Suppressor macrophage treated with lipopolysaccharide for 4 hours (primary cell): ENCODE results near the gene ST3GAL2.
A peak's percentile ranks its signal among the peaks of the same experiment; 100 is the strongest.
"Not testable (repeated sequence)": the region's sequence is repeated elsewhere in the genome, so short reads cannot be mapped to it uniquely, and the experiment has no call there.

ENCODE experiments used
- DNase-seq: peaks from one replicate; pipeline ENCODE4 v3.0.0-alpha.2; 2020

The ST3GAL2 gene

GRCh38 chr16:70467113-70467512 is 28.2 kb upstream of the ST3GAL2 start:
- DNase-seq, result no peak

DNA sequence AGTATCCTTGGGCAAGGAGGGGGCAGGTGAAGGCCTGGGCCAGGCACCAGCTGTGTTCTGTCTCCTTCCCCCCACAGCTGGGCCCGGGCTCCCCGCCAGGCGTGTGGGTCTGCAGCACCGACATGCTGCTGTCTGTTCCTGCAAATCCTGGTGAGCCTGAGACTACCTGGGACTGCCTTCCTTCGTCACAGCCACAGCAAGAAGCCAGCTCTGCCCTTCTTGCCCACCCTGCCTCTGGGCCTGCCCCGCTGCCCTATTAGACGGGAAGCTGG is 27.8 kb upstream of the ST3GAL2 start:
- DNase-seq, result no peak

DNA sequence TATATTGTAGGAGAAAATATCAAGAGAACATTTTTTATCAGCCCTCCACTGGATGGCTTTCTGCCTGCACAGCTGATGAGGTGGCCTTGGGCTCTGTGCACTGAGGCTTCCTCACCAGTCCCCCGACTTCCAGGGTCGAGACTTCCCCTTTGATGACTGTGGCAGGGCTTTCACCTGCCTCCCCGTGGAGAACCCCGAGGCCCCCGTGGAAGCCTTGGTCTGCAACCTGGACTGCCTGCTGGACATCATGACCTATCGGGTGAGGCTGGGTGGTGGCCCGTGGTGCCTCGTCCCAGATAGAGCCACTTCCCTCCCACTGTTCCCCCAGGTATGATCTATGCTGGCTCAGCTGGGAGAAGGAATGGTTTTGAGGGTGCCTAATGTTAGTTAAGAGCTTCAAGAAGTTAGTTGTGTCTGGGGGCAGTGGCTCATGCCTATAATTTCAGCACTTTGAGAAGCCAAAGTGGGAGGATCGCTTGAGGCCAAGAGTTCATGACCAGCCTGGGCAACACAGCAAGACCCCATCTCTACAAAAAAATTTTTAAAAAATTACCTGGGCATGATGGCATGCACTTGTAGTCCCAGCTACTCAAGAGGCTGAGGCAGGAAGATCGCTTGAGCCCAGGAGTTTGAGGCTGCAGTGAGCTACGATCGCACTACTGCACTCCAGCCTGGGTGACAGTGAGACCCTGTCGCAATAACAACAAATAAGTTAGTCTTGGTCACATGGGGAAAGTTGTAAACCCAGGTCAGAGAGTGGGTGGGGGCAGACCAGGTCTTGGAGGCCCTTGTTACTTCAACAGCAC is 27.3 kb upstream of the ST3GAL2 start:
- no peak for DNase-seq

DNA sequence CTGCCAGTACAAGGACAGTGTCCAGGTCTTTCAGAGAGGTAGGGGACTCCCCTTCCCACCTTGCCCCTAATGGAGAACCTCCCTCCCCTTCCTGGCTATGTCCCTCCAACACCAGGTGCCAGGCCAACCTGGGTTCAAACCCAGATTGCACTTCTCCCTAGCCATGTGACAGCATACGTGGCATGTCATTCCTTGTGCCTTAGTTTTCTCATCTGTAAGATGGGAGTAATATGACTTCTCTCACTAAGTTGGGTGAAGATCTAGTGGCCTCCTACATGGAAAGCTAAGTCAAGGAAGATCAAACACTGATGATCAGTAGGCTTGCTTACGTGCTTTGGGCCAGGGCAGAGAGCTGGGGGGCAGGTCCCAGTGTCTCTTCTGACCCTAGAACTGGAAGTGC is 24.3 kb upstream of the ST3GAL2 start:
- no peak for DNase-seq

GRCh38 chr16:70460737-70461261 is 21.9 kb upstream of the ST3GAL2 start:
- peak; percentile 73 for DNase-seq

GRCh38 chr16:70457446-70458166 is 18.7 kb upstream of the ST3GAL2 start:
- DNase-seq, result no peak

DNA sequence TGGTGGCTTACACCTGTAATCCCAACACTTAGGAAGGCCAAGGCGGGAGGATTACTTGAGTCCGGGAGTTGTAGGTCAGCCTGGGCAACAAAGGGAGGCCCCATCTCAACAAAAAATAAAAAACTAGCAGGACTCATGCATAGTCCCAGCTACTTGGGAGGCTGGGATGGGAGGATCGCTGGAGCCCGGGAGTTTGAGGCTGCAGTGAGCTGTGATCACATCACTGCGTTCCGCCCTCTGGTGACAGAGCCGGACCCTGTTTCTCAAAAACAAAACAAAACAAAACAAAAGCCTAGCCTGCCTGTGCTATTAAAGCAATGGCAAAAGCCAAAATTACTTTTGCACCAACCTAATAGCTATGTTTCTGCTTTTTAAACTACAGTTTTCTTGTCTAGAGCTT is 17.0 kb upstream of the ST3GAL2 start:
- DNase-seq, result no peak

- DNase-seq, result peak; percentile 69
Measured at GRCh38 chr16:70454222-70455034, 15.5 kb upstream of the ST3GAL2 start, which contains the start of gene FCSK. FCSK (plus strand) TSS chr16:70454595; CDS start chr16:70463191, 8,596 bp downstream.

DNA sequence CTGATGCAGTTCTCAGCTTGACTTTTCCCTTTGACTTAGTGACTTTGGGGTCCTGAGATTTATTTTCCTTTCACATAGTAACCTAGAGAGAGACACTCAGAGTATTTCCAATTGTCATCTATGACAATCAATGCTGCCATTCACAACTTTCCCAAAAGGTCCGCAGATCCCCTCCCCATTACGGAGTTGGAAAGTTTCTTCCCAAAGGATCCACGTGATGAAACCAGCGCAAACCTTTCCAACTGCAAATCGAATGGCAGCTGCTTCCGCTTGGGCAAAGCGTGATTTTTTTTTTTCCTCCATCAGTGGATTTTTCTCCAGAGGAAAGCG is 15.0 kb upstream of the ST3GAL2 start:
- no peak for DNase-seq

GRCh38 chr16:70453117-70453891 is 14.4 kb upstream of the ST3GAL2 start:
- no peak for DNase-seq

DNA sequence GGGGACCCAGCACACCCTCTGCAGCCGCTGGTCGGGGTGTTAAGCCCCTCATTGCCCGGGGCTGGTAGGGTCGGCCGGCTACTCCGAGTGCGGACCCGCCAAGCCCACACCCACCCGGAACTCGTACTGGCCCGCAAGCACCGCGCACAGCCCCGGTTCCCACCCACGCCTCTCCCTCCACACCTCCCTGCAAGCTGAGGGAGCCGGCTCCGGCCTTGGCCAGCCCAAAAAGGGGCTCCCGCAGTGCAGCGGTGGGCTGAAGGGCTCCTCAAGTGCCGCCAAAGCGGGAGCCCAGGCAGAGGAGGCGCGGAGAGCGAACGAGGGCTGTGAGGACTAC is 12.1 kb upstream of the ST3GAL2 start:
- DNase-seq, result not testable (repeated sequence)

- DNase-seq, result not testable (repeated sequence)
Measured at GRCh38 chr16:70450142-70451003, 11.5 kb upstream of the ST3GAL2 start.

DNA sequence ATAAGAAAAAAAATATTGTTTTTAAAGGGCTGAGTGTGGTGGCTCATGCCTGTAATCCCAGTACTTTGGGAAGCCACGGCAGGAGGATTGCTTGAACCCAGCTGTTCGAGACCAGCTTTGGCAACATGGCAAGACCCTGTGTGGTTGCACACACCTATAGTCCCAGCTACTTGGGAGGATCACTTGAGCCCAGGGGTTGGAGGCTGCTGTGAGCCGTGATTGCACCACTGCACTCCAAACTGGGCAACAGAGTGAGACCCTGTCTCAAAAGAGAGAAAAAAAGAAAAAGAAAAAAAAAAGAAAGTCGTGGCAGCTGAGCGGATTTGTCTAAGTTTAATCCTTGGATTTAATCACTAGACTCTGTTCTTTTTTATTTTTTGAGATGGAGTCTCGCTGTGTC is 9.2 kb upstream of the ST3GAL2 start:
- DNase-seq, result no peak

DNA sequence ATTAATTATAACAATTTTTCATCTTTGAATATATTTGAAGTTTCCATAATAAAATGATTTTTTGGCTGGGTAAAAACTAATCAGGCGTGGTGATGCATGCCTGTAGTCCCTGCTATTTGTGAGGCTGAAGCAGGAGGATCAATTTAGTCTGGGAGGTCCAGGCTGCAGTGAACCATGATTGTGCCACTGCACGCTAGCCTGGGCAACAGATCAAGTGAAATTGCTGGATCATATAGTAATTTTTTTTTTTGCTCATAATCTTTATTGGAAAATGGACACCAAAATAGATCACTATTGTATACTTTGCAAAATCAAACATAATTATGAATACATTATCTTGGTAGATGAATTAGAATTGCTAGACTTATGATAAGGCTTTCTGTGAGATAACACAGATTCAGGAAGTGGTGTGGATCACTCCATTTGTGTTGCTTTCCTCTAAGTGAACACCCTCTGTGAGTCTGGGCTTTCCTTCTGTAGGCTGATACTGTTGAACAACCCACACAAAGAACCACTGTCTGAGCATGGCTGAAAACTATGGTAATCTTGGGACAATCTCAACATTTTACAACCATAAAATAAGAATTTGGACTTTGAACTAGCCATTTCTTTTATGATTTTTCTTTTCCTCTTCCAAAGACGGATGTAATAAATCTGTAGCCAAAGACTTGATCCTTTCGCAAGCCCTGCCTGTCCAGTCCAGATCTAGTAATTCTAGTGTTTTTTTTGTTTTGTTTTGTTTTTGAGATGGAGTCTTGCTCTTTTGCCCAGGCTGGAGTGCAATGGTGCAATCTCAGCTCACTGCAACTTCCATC is 5.6 kb upstream of the ST3GAL2 start:
- no peak for DNase-seq

DNA sequence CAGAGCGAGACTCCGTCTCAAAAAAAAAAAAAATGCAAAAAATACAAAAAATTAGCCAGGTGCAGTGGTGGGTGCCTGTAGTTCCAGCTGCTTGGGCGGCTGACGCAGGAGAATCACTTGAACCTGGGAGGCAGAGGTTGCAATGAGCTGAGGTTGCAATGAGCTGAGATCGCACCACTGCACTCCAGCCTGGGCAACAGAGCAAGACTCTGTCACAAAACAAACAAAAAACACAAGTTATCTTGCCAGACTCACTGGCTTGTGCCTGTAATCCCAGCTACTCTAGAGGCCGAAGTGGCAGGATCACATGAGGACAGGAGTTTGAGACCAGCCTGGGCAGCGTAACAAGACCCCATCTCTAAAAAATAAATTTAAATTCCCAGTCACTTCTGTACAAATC is 3.4 kb upstream of the ST3GAL2 start:
- DNase-seq, result no peak

DNA sequence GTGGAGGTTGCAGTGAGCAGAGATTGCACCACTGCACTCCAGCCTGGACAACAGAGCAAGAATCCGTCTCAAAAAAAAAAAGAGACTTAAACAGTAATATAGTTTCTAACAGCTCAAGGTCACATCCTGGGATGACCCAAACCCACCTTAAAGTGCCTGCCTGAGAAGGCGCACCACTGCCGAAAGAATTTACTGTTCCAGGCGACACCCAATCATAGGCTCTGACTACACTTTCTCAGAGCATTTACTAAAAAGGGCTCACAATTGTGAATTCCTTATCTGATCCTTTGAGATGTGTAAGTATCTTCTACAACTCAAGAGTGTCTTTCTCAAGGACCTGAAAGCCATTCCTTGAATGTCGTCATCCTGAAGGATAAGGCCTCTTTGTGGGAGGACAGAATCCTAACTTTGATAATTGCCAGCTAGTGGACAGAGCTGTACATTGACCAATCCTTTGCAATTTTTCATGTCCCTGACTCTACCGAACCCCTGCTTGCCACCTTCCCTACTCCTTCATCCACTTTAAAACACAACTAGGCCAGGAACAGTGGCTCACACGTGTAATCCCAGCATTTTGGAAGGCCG is 2.6 kb upstream of the ST3GAL2 start:
- DNase-seq, result no peak

- no peak for DNase-seq
Measured at GRCh38 chr16:70440009-70440692, 1.3 kb upstream of the ST3GAL2 start.

DNA sequence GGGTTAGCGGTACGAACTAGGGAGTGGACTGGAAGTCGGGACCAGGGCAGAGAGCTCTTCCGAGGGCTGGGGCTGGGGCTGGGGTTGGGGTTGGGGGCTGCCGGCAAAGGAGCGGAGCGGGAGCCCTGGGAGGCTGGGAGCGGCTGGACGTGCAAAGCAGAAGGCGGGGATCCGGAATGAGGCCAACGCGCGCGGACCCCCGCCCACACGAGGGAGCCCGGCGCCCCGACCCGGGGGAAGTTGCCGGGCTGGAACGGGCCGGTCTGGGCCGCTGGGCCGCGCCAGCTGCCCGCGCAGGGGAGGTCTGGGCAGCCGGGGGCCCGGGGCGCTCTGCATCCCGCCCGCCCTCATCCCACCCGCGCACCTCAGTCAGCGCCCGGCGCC is 323 bp downstream of the ST3GAL2 start:
- DNase-seq, result no peak

- peak; percentile 73 for DNase-seq
Measured at GRCh38 chr16:70437582-70438557, 1.0 kb downstream of the ST3GAL2 start.
